Heart left ventricle (tissue), 16 donors: ENCODE results near the gene NFAT5. TPM values are rescaled to one million over a fixed set of nuclear protein-coding genes. Genes with fewer than 3 reads are reported as not detected.

Source experiments
- ATAC-seq, 4 donors: fragments of 200-7000 bp; cut with Tn5 transposase; one replicate each; pipeline ENCODE4 v1.9.1; 2020 to 2022; ENCODE audit warnings: moderate library complexity in 4 of 4, mild to moderate bottlenecking in 3 of 4, moderate number of reproducible peaks in 1 of 4
- DNase-seq, 5 donors: peaks; one replicate each; pipeline ENCODE4 v3.0.0-alpha.2; 2020
- H3K27ac ChIP-seq, 12 donors: fragments of 200-600 bp; sonication (generic) in 4 of 12; one replicate each; pipeline versions ENCODE4 v1.5.0 to v1.8.0; 2016 to 2022; ENCODE audit warnings: mild to moderate bottlenecking in 2 of 12
- H3K27me3 ChIP-seq, 9 donors: fragments of 200-600 bp; sonication (generic) in 2 of 9; one replicate each; pipeline versions ENCODE4 v1.5.1 to v1.8.0; 2016 to 2022; ENCODE audit warnings: mild to moderate bottlenecking in 3 of 9
- H3K36me3 ChIP-seq, 9 donors: fragments of 200-600 bp; sonication (generic) in 2 of 9; one replicate each; pipeline versions ENCODE4 v1.5.0 to v1.8.0; 2018 to 2022; ENCODE audit warnings: mild to moderate bottlenecking in 2 of 9
- H3K4me1 ChIP-seq, 12 donors: fragments of 200-600 bp; sonication (generic) in 4 of 12; one replicate each; pipeline versions ENCODE4 v1.5.0 to v1.8.0; 2016 to 2022; ENCODE audit warnings: mild to moderate bottlenecking in 3 of 12
- H3K4me3 ChIP-seq, 12 donors: fragments of 200-600 bp; sonication (generic) in 4 of 12; one replicate each; pipeline versions ENCODE4 v1.5.0 to v1.8.0; 2017 to 2022; ENCODE audit warnings: mild to moderate bottlenecking in 9 of 12, moderate library complexity in 4 of 12
- H3K9me3 ChIP-seq, 12 donors: fragments of 200-600 bp; sonication (generic) in 4 of 12; one replicate each; pipeline versions ENCODE4 v1.5.0 to v1.8.0; 2016 to 2022; ENCODE audit warnings: mild to moderate bottlenecking in 1 of 12
- POLR2A ChIP-seq, 2 donors: fragments of 450-650 bp; IDR thresholded peaks; one replicate each; pipeline ENCODE4 v1.6.1; 2017; ENCODE audit warnings: antibody characterized with exemption in 2 of 2, mild to moderate bottlenecking in 2 of 2, moderate library complexity in 2 of 2
- WGBS, 4 donors: extraction: QIAGEN DNeasy Blood & Tissue Kit in 2 of 4; methylation state at CpG; one replicate each; pipeline versions ENCODE4 v1.1.5 to v1.1.7; 2013 to 2018; 5-methylcytosine and 5-hydroxymethylcytosine counted together
- intact Hi-C, 10 donors: fragments of 100-400 bp; cut with DNase I; formaldehyde crosslinking; loops; one replicate each; pipeline versions ENCODE4 v1.11.1 to v1.14.2; 2022
- polyA plus RNA-seq, 2 donors: library from polyadenylated mRNA; stranded (reverse); fragments of 200-250 nt; gene quantifications; one replicate each; pipeline ENCODE4 v1.2.3, GENCODE V29; 2013
- total RNA-seq, 9 donors: library from RNA; depleted of rRNA in 2 of 9; stranded (reverse); fragments of >200 nt in 2 of 9; fragmentation: NEBNext Ultra II Directional in 3 of 9; extraction: Animal tissue kit (Norgen Biotek cat#: 25700) in 3 of 9; gene quantifications; one replicate each; pipeline versions ENCODE4 v1.1.0 to v1.2.4, GENCODE V29; 2016 to 2023
- TF ChIP-seq, protein P1 (sequence below), 12 donors: fragments of 200-600 bp; sonication (generic) in 4 of 12; IDR thresholded peaks; one replicate each; pipeline versions ENCODE4 v1.5.0 to v1.8.0; 2018 to 2022; ENCODE audit warnings: antibody characterized with exemption in 12 of 12, mild to moderate bottlenecking in 5 of 12
- donor health status: ischemic (EF 13 %, LVEDD 7.1; RV severe dilation, severe dysfunction).
- donor health status: healthy with polysubstance abuse.
- donor health status: DM: no; HTN: yes; CAD: no.
- donor health status: DM: no; HTN: no; CAD: no.
- donor health status: ischemic (EF 25% LVEDD 6.9; RV normal size, moderate dysfunction).
- donor health status: ischemic (EF 25% LVEDD 5.7; RV mildly dilated, moderate dysfunction).
- donor health status: healthy.
- donor health status: DM: yes; HTN: yes; CAD: no.
- donor health status: ischemic (EF 35%, LVEDD 5.7; RV mildly dilated, moderate dysfunction).
- donor health status: nonischemic (EF 11% LVEDD 7.7; RV severe dilation, severe dysfunction).
- donor health status: DM: yes; HTN: yes; CAD: no.
- donor health status: PGD.
- donor health status: ischemic (EF 29% LVEDD 5.4; RV normal size, mild dysfunction).
- donor health status: nonischemic (EF 23%, LVEDD 6.1; RV moderate dilation, normal function).

Gene NFAT5
- total and polyA plus RNA-seq, 11 donors, result 4.9 to 30.5 (median 20.6) TPM

DNA sequence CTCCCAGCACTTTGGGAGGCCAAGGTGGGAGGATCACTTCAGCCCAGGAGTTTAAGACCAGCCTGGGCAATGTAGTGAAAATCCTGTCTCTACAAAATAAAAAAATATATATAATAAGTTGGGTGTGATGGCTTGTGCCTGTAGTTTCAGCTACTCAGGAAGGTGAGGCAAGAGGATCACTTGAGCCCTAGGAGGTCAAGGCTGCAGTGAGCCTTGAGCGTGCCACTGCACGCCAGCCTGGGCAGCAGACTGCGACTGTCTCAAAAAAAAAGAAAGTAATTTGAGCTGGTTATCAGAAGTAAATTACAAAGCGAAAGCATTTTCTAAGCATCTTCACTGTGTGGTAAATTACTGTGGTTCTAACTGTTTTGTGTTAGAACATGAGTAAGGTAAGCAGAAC lies 94.4 kb downstream of the NFAT5 start:
- Histone ChIP-seq H3K9me3 (no peaks in the 10 kb centered on the region), H3K4me3 (no peak overlapping the region), H3K4me1 (no peaks in the 10 kb centered on the region), H3K27me3 (no peaks in the 10 kb centered on the region), H3K36me3 (peaks cover 0 to 98% (median 86%) of the 10 kb centered on the region in 9 donors), H3K27ac (no peak overlapping the region)
- no peak for TF ChIP-seq POLR2A (IDR thresholded peaks at IDR 0.05)
- TF ChIP-seq, protein P1, sequence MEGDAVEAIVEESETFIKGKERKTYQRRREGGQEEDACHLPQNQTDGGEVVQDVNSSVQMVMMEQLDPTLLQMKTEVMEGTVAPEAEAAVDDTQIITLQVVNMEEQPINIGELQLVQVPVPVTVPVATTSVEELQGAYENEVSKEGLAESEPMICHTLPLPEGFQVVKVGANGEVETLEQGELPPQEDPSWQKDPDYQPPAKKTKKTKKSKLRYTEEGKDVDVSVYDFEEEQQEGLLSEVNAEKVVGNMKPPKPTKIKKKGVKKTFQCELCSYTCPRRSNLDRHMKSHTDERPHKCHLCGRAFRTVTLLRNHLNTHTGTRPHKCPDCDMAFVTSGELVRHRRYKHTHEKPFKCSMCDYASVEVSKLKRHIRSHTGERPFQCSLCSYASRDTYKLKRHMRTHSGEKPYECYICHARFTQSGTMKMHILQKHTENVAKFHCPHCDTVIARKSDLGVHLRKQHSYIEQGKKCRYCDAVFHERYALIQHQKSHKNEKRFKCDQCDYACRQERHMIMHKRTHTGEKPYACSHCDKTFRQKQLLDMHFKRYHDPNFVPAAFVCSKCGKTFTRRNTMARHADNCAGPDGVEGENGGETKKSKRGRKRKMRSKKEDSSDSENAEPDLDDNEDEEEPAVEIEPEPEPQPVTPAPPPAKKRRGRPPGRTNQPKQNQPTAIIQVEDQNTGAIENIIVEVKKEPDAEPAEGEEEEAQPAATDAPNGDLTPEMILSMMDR (IDR thresholded peaks at IDR 0.05), result no peak
- no peak for DNase-seq
- intact Hi-C loops, result no loop called here
- ATAC-seq, result no peak
- WGBS, 4 donors, result 96 to 98% (median 97%) methylated on average over 4 of the region's 4 CpGs

GRCh38 chr16:69662901-69663300 lies 97.1 kb downstream of the NFAT5 start:
- Histone ChIP-seq H3K9me3 (no peaks in the 10 kb centered on the region), H3K27ac (no peak overlapping the region), H3K4me3 (no peak overlapping the region), H3K4me1 (no peaks in the 10 kb centered on the region), H3K36me3 (peaks cover 0 to 78% (median 63%) of the 10 kb centered on the region in 9 donors), H3K27me3 (no peaks in the 10 kb centered on the region)
- intact Hi-C loops, result no loop called here
- TF ChIP-seq POLR2A (IDR thresholded peaks at IDR 0.05), result no peak
- TF ChIP-seq, protein P1 (IDR thresholded peaks at IDR 0.05), result no peak
- DNase-seq (no peak), ATAC-seq (no peak)
- WGBS, 4 donors, result 69 to 75% (median 70%) methylated on average over 1 of the region's 1 CpG

DNA sequence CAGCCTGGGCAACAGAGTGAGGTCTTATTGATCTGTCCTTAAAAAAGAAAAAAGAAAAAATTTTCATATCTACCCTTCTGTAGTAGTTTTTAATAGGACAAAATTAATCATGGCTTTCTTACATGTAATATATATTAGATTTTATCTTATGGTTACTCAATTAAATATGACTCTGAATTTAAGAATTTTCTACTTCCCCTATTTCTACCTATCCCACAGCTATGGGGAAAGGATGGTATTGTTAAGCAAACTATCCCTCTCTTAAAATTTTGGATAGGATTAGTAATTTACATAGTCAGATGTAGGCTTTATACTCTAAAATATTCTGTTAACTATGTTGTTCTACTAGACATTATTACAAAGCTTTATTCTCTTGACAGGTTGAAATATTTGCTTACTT lies 98.1 kb downstream of the NFAT5 start:
- TF ChIP-seq, protein P1 (IDR thresholded peaks at IDR 0.05), result no peak
- TF ChIP-seq POLR2A (IDR thresholded peaks at IDR 0.05), result no peak
- H3K27ac ChIP-seq, result no peak overlapping the region
- no peaks in the 10 kb centered on the region for H3K4me1 ChIP-seq
- intact Hi-C loops, result no loop called here
- H3K9me3 ChIP-seq, result no peaks in the 10 kb centered on the region
- ATAC-seq (no peak), DNase-seq (no peak)
- peaks cover 0 to 78% (median 62%) of the 10 kb centered on the region in 9 donors for H3K36me3 ChIP-seq
- no peak overlapping the region for H3K4me3 ChIP-seq
- no peaks in the 10 kb centered on the region for H3K27me3 ChIP-seq

DNA sequence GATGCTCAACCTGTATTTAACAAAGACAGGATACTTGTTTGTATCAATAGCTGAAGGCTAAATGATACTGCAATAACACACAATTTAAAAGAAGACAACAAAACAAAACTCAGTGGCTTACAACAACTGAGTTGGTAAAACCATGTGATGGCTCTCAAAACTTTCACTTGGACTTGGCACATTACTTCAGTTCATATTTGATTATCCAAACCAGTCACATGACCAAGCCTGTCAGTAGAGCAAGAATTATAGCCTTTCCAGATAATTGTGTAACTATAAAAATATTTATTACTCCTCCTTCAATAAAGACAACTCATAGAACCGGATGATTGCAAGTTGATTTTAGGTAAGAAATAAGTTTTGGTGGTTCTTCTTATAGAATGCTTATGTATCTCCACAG lies 103.8 kb downstream of the NFAT5 start:
- H3K9me3 ChIP-seq, result no peaks in the 10 kb centered on the region
- intact Hi-C loops, result no loop called here
- 74 to 84% (median 80%) methylated on average over 1 of the region's 1 CpG for WGBS, 4 donors

More for the DNA sequence above, 103.8 kb downstream of the NFAT5 start:
- TF ChIP-seq, protein P1 (IDR thresholded peaks at IDR 0.05), result no peak
- no peak for TF ChIP-seq POLR2A (IDR thresholded peaks at IDR 0.05)
- Histone ChIP-seq H3K27ac (no peak overlapping the region), H3K4me1 (no peaks in the 10 kb centered on the region), H3K27me3 (no peaks in the 10 kb centered on the region), H3K4me3 (no peak overlapping the region), H3K36me3 (peaks cover 0 to 77% (median 63%) of the 10 kb centered on the region in 9 donors)
- DNase-seq (no peak), ATAC-seq (no peak)
